Measurements from ENCODE around the gene CABS1.

Gene CABS1

DNA sequence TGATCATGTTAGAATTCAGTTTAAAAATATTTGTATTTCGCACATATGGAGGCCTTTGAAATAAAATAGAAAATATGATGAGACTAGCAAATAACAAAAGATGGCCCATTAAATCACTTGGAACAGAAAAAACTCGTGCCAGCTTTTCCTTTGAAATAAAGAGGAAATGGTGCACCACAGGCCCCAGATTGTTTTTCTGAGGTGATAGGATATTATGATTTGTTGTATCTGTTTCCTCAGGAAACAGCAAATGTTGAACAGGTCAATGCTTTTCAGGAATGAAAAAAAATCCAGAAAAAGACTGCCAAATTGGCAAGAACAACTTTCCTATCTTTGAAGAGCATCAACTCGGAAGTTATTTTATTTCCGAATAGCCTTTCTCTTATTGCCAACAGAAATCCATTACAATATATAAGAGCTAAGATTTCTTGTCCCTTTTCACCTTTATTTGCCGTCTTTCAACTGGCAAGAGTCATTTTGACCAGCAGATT lies 48.0 kb downstream of the CABS1 start, which contains the start of gene SMR3B:
TSS of gene SMR3B (plus strand) at position 441 of the 491 bp plus-strand sequence. CDS start 1,380 bp downstream, outside the sequence.
- DNase-seq (ENCODE audit: low read depth), result no peak
